Measurements from ENCODE around the gene MAP1LC3B.

Gene MAP1LC3B

DNA sequence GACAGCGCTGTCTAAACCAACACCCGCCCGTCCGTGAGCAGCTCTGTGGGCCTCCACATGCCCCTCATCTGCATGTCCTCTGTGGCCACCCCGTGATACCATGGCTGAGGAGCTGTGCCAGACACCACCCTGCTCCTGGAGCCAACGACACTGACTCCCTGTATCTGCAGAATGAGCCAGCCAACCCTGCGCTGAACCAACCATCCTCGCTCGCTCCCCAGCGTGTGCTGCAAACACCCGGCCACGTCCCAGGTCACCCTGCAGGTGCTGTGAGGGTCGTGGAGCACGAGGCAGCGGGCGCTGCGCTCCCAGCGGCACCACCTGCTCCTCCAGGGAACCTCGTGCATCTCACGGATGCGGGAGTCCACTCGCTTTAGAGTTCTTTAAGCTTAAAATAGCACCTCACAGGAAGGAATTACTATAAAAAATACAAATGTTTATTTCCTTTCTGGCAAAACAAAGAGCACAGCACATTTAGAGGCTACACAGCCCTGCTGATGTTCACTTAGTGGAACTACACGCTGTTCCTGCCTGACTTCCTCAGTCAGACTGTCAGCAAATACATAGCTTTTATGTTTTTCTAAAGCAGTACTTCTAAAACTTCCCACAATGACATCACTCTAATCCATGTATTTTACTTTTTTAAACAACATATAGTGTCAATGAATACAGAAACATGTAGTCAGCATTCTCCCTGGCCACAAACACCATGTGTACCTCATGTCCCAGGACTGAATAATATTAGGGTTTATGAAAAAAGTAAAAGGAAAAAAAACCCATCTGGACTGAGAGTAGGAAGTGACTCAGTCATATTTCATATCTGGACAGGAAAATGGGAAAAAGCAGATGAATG lies 43.5 kb downstream of the MAP1LC3B start:
- DNase-seq = peak; percentile 79

DNA sequence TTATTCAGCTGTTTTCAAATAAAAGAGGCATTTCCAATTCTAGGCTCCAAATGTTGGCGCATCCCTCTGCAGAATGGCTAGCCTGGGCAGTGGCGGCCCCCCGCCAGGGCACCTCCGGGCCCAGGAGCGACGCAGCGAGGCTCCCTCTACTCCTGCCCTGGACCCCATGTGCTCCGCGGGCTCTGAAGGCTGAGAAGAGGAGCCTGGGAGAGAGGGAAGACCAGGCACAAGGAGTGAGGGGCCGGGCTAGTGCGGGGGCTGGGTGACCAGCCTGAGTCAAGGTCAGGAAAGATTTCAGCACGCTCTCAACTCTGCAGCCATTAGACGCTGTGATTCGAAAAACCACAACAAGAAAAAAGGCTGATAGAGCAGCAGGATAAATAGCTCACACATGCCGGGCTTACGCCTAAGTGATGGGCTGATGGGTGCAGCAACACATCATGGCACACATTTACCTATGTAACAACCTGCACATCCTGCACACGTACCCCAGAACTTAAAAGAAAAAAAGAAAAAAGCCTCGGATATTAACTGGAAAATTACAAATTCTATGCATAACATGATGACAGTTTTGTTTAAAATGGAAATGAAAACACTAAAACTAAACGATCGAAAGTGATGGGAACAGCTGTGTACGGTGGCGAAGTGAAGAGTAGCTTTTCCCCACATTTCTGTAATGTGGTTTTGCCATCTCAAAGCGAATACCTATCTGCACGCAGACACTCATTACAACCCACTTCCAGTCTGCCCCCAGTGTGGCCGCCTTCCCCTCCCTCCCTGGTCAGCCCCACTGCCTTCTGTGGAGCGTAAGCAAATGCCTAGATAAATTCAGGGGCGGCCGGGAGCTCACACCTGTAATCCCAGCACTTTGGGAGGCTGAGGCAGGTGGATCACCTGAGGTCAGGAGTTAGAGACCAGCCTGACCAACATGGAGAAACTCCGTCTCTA lies 44.4 kb downstream of the MAP1LC3B start:
- peak; percentile 61 for DNase-seq

DNA sequence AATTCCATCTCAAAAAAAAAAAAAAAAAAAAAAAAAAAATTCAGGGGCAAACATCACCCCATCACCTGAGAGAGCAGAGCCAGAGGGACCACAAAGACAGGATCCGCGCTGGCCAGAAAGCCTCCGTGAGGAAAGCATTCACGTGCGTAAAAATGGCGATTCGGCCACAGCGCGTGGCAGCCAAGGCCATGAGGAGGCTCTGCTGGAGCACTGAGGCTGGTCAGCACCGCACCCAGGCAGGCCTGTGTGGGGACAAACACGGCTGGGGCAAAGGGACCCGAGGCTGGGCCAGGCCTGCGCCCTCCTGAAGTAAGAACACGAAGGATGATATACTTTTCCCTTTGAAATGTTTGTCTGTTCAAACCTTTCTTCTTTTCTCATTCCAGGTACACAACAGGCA lies 45.2 kb downstream of the MAP1LC3B start:
- no peak for DNase-seq

DNA sequence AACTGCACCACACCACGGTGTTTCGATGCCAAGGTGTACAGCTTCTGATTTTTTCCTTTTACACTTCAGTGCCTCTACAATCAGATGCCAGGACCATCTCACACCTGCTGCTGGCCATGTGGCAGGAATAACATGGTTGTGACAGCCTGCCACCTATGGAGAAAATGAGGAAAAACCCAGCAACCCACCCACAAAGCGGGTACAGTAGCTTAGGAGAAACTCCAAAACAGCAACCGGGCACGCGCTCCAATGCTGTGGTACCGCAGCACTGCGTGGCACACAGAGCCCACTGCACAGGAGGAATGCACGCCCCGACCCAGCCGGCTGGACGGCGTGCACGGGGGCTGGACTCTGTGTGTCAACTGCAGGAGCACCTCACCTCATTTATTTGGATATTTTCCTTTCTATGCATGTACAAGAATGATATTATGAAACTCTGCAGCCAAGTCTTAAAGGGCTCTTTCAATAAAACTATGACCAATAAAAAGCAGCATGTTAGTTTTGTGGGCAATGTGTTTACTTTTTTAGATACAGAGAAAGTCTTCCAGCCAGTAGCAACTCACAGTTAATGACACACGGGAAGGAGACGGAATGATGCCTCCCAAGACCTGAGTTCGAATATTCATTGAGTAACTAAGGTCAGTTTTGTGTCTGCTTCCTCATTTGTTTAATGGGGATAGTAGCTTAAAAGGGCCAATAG lies 45.9 kb downstream of the MAP1LC3B start:
- no peak for DNase-seq

DNA sequence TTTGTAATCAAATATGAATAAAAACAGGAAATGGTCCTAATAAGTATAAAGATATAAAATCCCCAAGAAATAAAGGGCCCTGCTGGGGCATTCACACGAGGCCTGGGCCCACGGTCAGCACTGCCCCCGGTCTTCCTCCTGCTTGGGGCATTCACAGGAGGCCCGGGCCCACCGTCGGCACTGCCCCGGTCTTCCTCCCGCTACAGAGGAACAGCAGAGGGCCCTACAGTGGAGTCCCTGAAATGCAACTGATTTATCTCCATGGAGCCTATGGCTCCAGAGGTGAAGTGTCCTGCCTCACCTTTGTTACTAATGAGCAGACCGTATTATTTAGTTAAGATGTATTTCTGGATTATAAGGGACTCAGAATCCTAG lies 46.5 kb downstream of the MAP1LC3B start:
- no peak for DNase-seq

DNA sequence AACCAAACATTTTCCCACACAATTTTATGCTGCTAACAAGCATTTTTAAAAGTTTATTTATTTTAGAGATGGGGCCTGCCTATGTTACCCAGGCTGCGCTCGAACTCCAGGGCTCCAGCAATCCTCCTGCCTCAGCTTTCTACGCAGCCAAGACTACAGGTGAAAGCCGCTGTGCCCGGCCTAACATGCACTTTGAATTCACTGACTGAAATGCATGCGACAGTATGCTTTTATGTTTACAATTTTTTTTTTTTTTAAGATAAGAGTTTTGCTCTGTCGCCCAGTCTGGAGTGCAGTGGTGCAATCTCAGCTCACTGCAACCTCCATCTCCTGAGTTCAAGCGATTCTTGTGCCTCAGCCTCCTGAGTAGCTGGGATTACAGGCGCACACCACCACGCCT lies 47.8 kb downstream of the MAP1LC3B start:
- DNase-seq = no peak

DNA sequence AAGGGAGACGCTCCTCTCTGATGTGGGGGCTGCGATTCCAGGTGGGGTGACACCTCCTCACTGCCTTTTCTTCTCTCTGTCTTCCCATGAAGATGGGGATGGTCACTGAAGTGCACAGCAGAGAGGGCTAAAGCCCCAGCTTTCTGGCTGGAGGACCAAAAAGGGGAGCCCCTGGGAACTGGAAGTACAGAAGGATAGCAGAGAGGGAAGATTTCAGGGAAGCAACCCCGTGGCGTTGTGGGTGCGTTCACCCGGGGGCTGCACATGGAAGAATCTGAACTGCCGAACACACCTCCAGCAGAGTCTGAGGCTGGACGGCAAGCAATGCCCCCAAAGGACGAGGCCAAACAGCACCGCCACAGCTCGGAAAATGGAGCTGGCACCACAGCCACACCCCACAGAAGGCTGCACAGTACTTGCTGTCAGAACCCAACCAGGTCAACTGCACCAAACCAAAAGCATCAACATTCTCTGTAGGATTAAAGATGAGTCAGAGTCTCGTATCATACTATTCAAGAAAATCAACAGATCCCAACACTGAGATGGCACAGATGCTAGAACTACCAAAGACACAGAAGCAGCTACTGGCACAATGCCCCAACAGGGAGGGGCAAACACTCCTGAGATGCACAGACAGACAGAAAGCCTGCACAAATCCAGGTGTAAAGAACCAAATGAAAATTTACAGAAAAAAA lies 49.9 kb downstream of the MAP1LC3B start:
- DNase-seq = peak; percentile 19

DNA sequence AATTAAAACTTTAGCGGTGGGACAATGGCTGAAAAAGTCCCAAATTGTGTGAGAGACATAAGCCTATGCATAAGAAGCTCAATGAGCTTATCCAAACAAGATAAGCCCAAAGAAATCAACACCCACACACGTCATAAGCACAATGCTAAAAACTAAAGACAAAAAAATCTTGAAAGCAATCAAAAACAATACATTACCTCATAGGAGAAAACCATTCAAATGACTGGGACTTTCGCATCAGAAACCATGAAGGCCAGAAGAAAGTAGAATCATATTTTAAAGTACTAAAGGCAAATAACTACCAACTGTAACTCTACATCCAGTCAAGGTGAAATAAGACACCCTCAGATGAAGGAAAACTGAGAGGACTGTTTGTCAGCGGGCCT lies 50.4 kb downstream of the MAP1LC3B start:
- DNase-seq = no peak

DNA sequence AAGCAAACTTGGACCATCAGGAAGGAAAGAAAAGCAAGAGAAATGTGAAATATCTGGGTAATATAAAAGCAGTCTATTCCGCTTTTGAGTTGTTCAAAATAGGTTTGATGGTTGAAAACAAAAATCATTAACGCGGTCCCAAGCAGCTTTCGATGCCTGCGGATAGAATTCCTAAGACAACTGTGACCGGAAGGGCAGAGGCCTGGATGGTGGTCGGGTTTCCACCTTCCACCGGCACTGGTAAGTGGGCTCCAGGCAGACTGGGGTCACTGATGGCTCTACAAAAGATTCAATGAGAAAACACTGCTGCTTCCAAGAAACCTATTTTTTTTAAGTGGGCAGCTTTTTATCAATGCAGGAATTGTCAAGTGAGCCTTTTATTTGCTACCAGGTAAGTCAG lies 50.9 kb downstream of the MAP1LC3B start:
- no peak for DNase-seq

DNA sequence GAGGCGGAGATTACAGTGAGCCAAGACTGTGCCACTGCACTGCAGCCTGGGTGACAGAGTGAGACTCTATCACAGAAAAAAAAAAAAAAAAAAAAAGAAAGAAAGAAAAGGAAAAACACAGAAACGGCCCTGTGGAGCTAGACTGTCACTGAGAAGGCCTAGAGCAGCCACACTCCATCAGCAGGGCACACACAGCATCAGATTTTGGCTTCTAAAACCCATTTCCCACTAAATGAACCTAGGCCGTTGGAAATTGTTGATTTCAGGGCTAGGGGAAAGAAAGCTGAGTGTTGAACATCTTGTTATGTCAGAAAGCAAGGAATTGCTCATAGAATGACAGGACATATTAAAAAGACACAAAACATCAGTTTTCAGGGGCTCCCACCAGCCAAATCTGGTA lies 51.8 kb downstream of the MAP1LC3B start:
- no peak for DNase-seq

DNA sequence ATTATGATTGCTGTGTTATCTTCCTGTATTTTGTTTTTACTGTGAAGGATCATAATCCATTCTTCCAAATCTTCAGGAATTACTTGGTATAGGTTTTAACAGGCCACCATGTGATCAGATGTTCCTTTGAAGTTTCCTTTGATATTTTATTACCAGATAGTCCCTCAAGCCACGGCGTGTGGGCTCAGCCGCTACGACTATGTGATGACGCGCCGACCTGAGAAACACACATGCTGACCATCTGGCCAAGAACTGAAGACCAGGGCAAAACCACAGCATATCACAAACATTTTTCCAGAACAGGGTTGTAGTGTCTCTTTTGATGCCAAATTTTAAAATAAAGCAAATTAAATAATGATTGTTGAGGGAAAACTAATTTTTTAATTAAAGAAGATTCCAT lies 53.4 kb downstream of the MAP1LC3B start:
- DNase-seq = peak; percentile 74

DNA sequence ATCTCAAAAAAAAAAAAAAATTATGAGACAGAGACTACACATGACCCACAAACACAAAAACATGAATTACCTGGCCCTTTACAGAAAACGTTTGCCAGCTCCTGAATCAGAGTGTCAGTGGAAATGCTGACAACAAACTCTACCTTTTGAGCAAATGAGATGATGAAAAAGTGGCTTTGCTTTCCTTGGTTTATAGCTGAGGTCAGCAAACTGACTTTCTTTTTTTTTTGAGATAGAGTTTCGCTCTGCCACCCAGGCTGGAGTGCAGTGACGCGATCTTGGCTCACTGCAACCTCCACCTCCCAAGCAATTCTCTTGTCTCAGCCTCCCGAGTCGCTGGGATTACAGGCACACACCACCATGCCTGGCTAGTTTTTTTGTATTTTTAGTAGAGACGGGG lies 54.3 kb downstream of the MAP1LC3B start:
- no peak for DNase-seq

DNA sequence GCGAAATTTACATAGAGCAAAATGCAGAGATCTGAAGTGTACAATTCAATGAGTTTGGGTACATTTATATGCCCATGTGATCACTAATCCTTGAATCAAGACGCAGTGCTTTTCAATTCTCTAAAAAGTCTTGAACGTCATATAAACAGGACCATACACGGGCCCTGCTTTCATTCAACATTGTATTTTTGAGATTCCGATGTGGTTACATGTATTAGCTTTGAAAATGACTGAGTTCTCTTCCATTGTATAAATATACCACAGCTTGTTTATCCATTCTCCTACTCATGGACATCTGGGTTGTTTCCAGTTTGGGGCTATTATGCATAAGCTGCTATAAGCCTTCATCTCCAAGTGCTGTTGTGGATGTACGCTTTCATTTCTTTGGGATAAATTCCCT lies 55.2 kb downstream of the MAP1LC3B start:
- DNase-seq = peak; percentile 48

DNA sequence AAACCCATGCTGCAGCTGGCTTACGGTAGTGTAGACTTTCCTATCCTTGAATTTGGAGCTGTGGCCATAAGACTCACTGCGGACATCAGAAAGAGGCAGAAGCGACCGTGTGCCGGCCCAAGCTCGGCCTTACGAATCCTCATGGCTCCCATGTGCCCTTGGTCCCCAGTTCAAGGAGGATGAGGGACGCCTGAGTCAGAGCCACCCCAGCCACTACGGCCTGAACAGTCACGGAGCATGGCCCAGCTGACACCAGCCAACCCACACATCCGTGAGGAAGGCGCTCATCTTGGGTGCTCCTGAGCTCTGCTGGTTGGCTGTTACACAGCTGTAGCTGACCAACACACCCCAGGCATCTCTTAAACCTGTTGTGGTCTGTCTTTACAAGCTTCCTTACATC lies 56.7 kb downstream of the MAP1LC3B start:
- no peak for DNase-seq

DNA sequence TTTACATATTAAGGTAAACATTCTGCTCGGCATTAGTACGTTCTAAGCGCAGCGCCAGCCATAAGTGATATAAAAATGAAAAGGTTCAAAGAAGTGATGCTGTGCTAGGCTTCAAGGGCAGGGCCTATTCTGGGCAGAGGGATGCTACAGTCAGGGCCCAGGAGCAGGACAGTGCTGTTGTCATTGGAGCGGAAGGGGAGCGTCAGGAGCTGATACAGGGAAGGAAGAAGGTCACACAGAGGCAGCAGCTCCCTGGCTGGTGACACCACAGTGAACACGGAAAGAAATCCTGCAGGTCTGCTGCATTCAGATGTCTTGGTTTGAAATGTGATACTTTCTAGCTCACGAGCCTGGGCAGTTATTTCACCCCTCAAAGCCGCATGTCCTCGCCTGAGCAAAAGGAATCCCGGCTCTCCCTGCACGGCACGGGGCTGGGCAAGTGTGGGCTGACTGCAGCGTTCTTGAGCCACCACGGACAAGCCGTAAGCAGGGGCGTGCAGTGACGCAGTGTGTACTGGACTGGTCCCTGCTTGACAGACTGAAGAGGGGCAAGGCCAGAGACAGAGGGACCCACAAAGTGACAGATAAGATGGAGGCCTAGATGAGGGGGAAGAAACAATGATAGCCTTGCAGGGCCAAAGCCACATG lies 59.6 kb downstream of the MAP1LC3B start:
- DNase-seq = no peak

DNA sequence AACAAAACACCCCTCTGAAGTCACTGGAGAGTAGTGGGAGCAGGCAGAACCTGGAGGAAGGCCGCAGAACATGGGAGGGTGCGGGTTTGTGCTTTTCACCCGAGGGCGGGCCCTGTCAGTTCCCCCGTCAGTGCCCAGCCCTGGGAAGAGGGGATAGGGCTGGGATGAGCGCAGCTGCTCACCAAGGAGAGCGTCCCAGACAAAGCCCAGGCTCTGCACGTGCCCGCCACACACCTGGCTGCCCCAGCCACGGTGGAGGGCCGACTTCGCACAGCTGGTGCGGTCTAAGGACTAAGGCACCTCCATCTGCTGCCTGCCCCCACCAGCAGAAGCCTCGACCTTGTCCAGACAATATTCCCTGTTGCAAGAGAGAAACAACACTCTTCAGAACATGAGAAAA lies 61.2 kb downstream of the MAP1LC3B start:
- DNase-seq = no peak

Data from EL (cell line).